Right lobe of liver (tissue), 6 donors: ENCODE results near the gene TAS2R41. TPM values are rescaled to one million over a fixed set of nuclear protein-coding genes. Genes with fewer than 3 reads are reported as not detected.

Experiments used
- ATAC-seq, 4 donors: fragments of 200-7000 bp; cut with Tn5 transposase; one replicate each; pipeline ENCODE4 v1.9.1; 2020; ENCODE audit warnings: mild to moderate bottlenecking in 4 of 4, moderate library complexity in 4 of 4
- DNase-seq, 3 donors: peaks; one replicate each; pipeline ENCODE4 v3.0.0-alpha.2; 2020
- H3K27ac ChIP-seq, 3 donors: fragments of 200-600 bp; one replicate each; pipeline ENCODE4 v1.8.0; 2022
- H3K27me3 ChIP-seq, 2 donors: fragments of 200-600 bp; one replicate each; pipeline ENCODE4 v1.8.0; 2022
- H3K36me3 ChIP-seq, 4 donors: fragments of 200-600 bp; sonication (generic) in 1 of 4; one replicate each; pipeline versions ENCODE4 v1.5.1 to v1.8.0; 2017 to 2022; ENCODE audit warnings: control low read depth in 1 of 4
- H3K4me1 ChIP-seq, 4 donors: fragments of 200-600 bp; sonication (generic) in 1 of 4; one replicate each; pipeline versions ENCODE4 v1.5.1 to v1.8.0; 2017 to 2022; ENCODE audit warnings: control low read depth in 1 of 4
- H3K4me3 ChIP-seq, 3 donors: fragments of 200-600 bp; one replicate each; pipeline ENCODE4 v1.8.0; 2022
- H3K9me3 ChIP-seq, 4 donors: fragments of 200-600 bp; sonication (generic) in 1 of 4; one replicate each; pipeline versions ENCODE4 v1.5.1 to v1.8.0; 2017 to 2022; ENCODE audit warnings: control low read depth in 1 of 4
- CTCF ChIP-seq, 4 donors: fragments of 200-600 bp in 3 of 4; fragments of 450-650 bp in 1 of 4; IDR thresholded peaks; one replicate each; pipeline versions ENCODE4 v1.5.1 to v1.8.0; 2016 to 2022; ENCODE audit warnings: antibody characterized with exemption in 4 of 4, mild to moderate bottlenecking in 2 of 4
- POLR2A ChIP-seq: fragments of 450-650 bp; IDR thresholded peaks from one replicate; pipeline ENCODE4 v1.6.1; 2017; ENCODE audit warnings: antibody characterized with exemption, mild to moderate bottlenecking
- WGBS: methylation state at CpG from one replicate; pipeline ENCODE4 v1.1.6; 2018; ENCODE audit warnings: low coverage, low lambda C conversion rate; ENCODE audit not compliant: insufficient coverage; ENCODE audit errors: missing lambda C conversion rate; 5-methylcytosine and 5-hydroxymethylcytosine counted together
- intact Hi-C, 2 donors: fragments of 100-400 bp; cut with DNase I; formaldehyde crosslinking; loops; one replicate each; pipeline versions ENCODE4 v1.11.2 to v1.14.1; 2022
- total RNA-seq, 6 experiments: library from RNA; depleted of rRNA in 2 of 6; stranded (reverse); fragments of >200 nt in 2 of 6; fragmentation: NEBNext Ultra II Directional in 3 of 6; extraction: Animal tissue kit (Norgen Biotek cat#: 25700) in 3 of 6; gene quantifications; one replicate each; pipeline versions ENCODE4 v1.1.0 to v1.2.4, GENCODE V29; 2016 to 2023
- donor health status: DM: no; HTN: yes; CAD: no.
- donor health status: DM: no; HTN: no; CAD: no.
- donor health status: DM: no; HTN: no; CAD: no.
- donor health status: DM: no; HTN: yes; CAD: no.
- donor health status: DM: no; HTN: yes; CAD: no.

Gene TAS2R41
- total RNA-seq, 6 experiments from 2014 or later: not detected

GRCh38 chr7:143454091-143454680, 23.5 kb upstream of the TAS2R41 start:
- H3K27me3 ChIP-seq: no peaks in the 10 kb centered on the region
- intact Hi-C loops: no loop called here
- ATAC-seq (no peak), DNase-seq (no peak)
- no peaks in the 10 kb centered on the region for H3K4me1 ChIP-seq
- no peak overlapping the region for H3K27ac ChIP-seq
- H3K9me3 ChIP-seq: no peaks in the 10 kb centered on the region
- no peaks in the 10 kb centered on the region for H3K36me3 ChIP-seq
- no peak for TF ChIP-seq POLR2A
- no peak for TF ChIP-seq CTCF (IDR thresholded peaks at IDR 0.05)
- H3K4me3 ChIP-seq: no peak overlapping the region
- WGBS: 87% methylated on average over 1 of the region's 1 CpG

GRCh38 chr7:143455491-143455890, 22.2 kb upstream of the TAS2R41 start:
- intact Hi-C loops: no loop called here
- 83% methylated on average over 2 of the region's 2 CpGs for WGBS
- TF ChIP-seq CTCF (IDR thresholded peaks at IDR 0.05) (no peak), POLR2A (no peak)
- Histone ChIP-seq H3K27ac (no peak overlapping the region), H3K36me3 (no peaks in the 10 kb centered on the region), H3K4me1 (no peaks in the 10 kb centered on the region), H3K9me3 (no peaks in the 10 kb centered on the region), H3K4me3 (no peak overlapping the region), H3K27me3 (no peaks in the 10 kb centered on the region)
- no peak for ATAC-seq
- no peak for DNase-seq

GRCh38 chr7:143455942-143456341, 21.7 kb upstream of the TAS2R41 start:
- DNase-seq (no peak), ATAC-seq (no peak)
- intact Hi-C loops: no loop called here
- H3K36me3 ChIP-seq: no peaks in the 10 kb centered on the region
- WGBS: 77% methylated on average over 3 of the region's 4 CpGs
- no peak overlapping the region for H3K27ac ChIP-seq
- no peaks in the 10 kb centered on the region for H3K27me3 ChIP-seq
- H3K9me3 ChIP-seq: no peaks in the 10 kb centered on the region
- H3K4me1 ChIP-seq: no peaks in the 10 kb centered on the region
- H3K4me3 ChIP-seq: no peak overlapping the region
- TF ChIP-seq CTCF (IDR thresholded peaks at IDR 0.05) (no peak), POLR2A (no peak)

GRCh38 chr7:143456992-143457793, 20.5 kb upstream of the TAS2R41 start:
- DNase-seq: no peak
- Histone ChIP-seq H3K36me3 (no peaks in the 10 kb centered on the region), H3K4me3 (no peak overlapping the region), H3K27me3 (no peaks in the 10 kb centered on the region), H3K9me3 (no peaks in the 10 kb centered on the region), H3K27ac (no peak overlapping the region), H3K4me1 (no peaks in the 10 kb centered on the region)
- WGBS: 71% methylated on average over 2 of the region's 4 CpGs
- intact Hi-C loops: no loop called here
- TF ChIP-seq POLR2A (no peak), CTCF (IDR thresholded peaks at IDR 0.05) (no peak)
- no peak for ATAC-seq
